ENCODE results near the gene MN1.

DNA sequence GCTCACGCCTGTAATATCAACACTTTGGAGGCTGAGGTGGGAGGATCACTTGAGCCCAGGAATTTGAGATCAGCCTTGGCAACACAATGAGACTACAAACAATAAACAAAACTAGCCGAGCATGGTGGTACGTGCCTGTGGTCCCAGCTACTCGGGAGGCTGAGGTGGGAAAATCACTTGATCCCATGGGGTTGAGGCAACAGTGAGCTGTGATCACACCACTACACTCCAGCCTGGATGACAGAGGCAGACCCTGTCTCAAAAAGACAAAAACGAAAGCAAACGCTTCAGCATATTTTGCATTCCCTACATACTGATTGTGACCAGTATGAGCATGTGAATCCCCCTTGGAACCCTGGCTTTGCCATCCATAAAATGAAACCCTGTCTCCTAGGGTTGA is 33.9 kb upstream of the MN1 start:
- TF ChIP-seq YY1 (IDR thresholded peaks at IDR 0.05; ENCODE audit: insufficient read depth, insufficient read length): no peak
- no peak for TF ChIP-seq ZNF274 (IDR thresholded peaks at IDR 0.05; ENCODE audit: low read depth, low read length)
